Measurements from ENCODE around the gene F7. TPM values are rescaled to one million over a fixed set of nuclear protein-coding genes. Genes with fewer than 3 reads are reported as not detected.

F7 gene
- total RNA-seq (2022; extraction: Qiagen RNA extraction) = 0.05 to 0.16 TPM (median 0.07 TPM) in 5 replicates

GRCh38 chr13:113105032-113105920, at the start of gene F7:
F7 (plus strand) TSS chr13:113105791; CDS start chr13:113105842, 51 bp downstream.

GRCh38 chr13:113122550-113123225, 17.1 kb downstream of the F7 start, which contains the start of gene F10:
F10 (plus strand) TSS chr13:113122799; CDS start chr13:113122856, 57 bp downstream.

GRCh38 chr13:113157929-113158747, 52.5 kb downstream of the F7 start, which contains the start of gene PROZ:
PROZ (plus strand) TSS chr13:113158648; CDS start chr13:113158661, 13 bp downstream.

Other genes with a start within 250 kb of the F7 start
- 0.27 to 0.53 TPM (median 0.38 TPM) in 5 replicates for gene MCF2L, start 136.6 kb upstream of the F7 start, total RNA-seq (2022; extraction: Qiagen RNA extraction)
- gene F10, start 17.0 kb downstream of the F7 start, total RNA-seq (2022; extraction: Qiagen RNA extraction) = 0.06 to 0.07 TPM in 2 of 5 replicates, not detected in the others
- gene PROZ, start 52.9 kb downstream of the F7 start, total RNA-seq (2022; extraction: Qiagen RNA extraction) = not detected in 5 replicates
- 35.1 to 40.3 TPM (median 37.7 TPM) in 5 replicates for gene PCID2, start 102.9 kb downstream of the F7 start, total RNA-seq (2022; extraction: Qiagen RNA extraction)
- 46.8 to 55.4 TPM (median 51.1 TPM) in 5 replicates for gene CUL4A, start 103.8 kb downstream of the F7 start, total RNA-seq (2022; extraction: Qiagen RNA extraction)
- gene LAMP1, start 191.4 kb downstream of the F7 start, total RNA-seq (2022; extraction: Qiagen RNA extraction) = 71.5 to 96.8 TPM (median 94.8 TPM) in 5 replicates